GM12878 (cell line): Measurements from ENCODE around the gene COPS6. TPM values are rescaled to one million over a fixed set of nuclear protein-coding genes. Genes with fewer than 3 reads are reported as not detected.

ENCODE experiments used
- ATAC-seq: fragments of 200-7000 bp; cut with Tn5 transposase; 3 replicates; pipeline ENCODE4 v1.9.1; 2020; ENCODE audit warnings: mild to moderate bottlenecking, moderate library complexity
- BruUV-seq: library from RNA; stranded (reverse); fragments of 400-500 nt; replicated peaks from 2 replicates; lab custom pipeline; 2021; lab: Mats Ljungman, UMichigan
- CTCF ChIA-PET: fragments of 300-600 bp; sonication (Branson Sonifier 250); formaldehyde crosslinking; extraction: SDS; loops from one replicate; lab custom pipeline; 2021; ENCODE audit warnings: inconsistent platforms; lab: Yijun Ruan, JAX
- POLR2A ChIA-PET: fragments of 350-600 bp; formaldehyde crosslinking; extraction: SDS; loops from one replicate; lab custom pipeline; 2021; ENCODE audit warnings: inconsistent platforms; lab: Charles Lee
- RAD21 ChIA-PET: fragments of 300-600 bp; sonication (Branson Sonifier 250); formaldehyde crosslinking; loops from one replicate; lab custom pipeline; 2023; ENCODE audit warnings: antibody characterized with exemption; ENCODE audit not compliant: unreplicated experiment; lab: Charles Lee
- SMC1A ChIA-PET: fragments of 300-600 bp; sonication (Branson Sonifier 250); formaldehyde crosslinking; loops from one replicate; lab custom pipeline; 2023; ENCODE audit not compliant: unreplicated experiment, uncharacterized antibody; lab: Charles Lee
- DNase-seq: peaks from one replicate; pipeline ENCODE4 v3.0.0-alpha.2; 2011; ENCODE audit warnings: low read depth, low spot score
- FAIRE-seq: peaks from 3 replicates; lab custom pipeline; 2011; peaks lifted over from hg19 to GRCh38; lab: Jason Lieb, UNC
- H2AFZ ChIP-seq: 2 replicates; pipeline ENCODE4 v1.6.0; 2011; ENCODE audit warnings: low read depth, low read length, control low read depth; ENCODE audit not compliant: control insufficient read depth
- H3K27ac ChIP-seq: 2 replicates; pipeline ENCODE4 v1.5.1; 2011; ENCODE audit warnings: control low read depth; ENCODE audit not compliant: control insufficient read depth, insufficient read depth
- H3K27me3 ChIP-seq, 2 experiments: replicated peaks in 1 of 2; 2 replicates each; pipeline versions ENCODE4 v1.6.0 to v1.6.1; 2011; ENCODE audit warnings: low read length in 1 of 2; ENCODE audit not compliant: control insufficient read depth in 2 of 2, insufficient read depth in 2 of 2
- H3K36me3 ChIP-seq, 2 experiments: 2 replicates each; pipeline ENCODE4 v1.5.1; 2011; ENCODE audit warnings: low read length in 1 of 2; ENCODE audit not compliant: control insufficient read depth in 2 of 2, insufficient read depth in 2 of 2
- H3K4me1 ChIP-seq: 2 replicates; pipeline ENCODE4 v1.6.1; 2011; ENCODE audit warnings: mild to moderate bottlenecking, low read length, moderate library complexity, mixed read lengths; ENCODE audit not compliant: control insufficient read depth, insufficient read depth
- H3K4me2 ChIP-seq: 2 replicates; pipeline ENCODE4 v1.6.0; 2011; ENCODE audit warnings: control low read depth; ENCODE audit not compliant: control insufficient read depth, insufficient read depth
- H3K4me3 ChIP-seq: fragments of 200-600 bp; sonication (generic); 2 replicates; pipeline ENCODE4 v1.5.1; 2016
- H3K79me2 ChIP-seq: 2 replicates; pipeline ENCODE4 v1.6.0; 2011; ENCODE audit warnings: low read length; ENCODE audit not compliant: control insufficient read depth, insufficient read depth
- H3K9ac ChIP-seq: 2 replicates; pipeline ENCODE4 v1.8.0; 2011; ENCODE audit warnings: low read length, control low read depth, mixed read lengths; ENCODE audit not compliant: control insufficient read depth, insufficient read depth
- H3K9me3 ChIP-seq: replicated peaks from 3 replicates; pipeline ENCODE4 v1.5.1; 2011; ENCODE audit warnings: mild to moderate bottlenecking, low read length; ENCODE audit not compliant: control insufficient read depth, insufficient read depth
- H4K20me1 ChIP-seq: 2 replicates; pipeline ENCODE4 v1.6.0; 2011; ENCODE audit not compliant: control insufficient read depth, insufficient read depth
- BACH1 ChIP-seq: fragments of 450-650 bp; IDR thresholded peaks from 2 replicates; pipeline ENCODE4 v1.6.1; 2017; ENCODE audit warnings: mild to moderate bottlenecking, borderline replicate concordance
- BRCA1 ChIP-seq: IDR thresholded peaks from 2 replicates; pipeline ENCODE4 v1.6.1; 2011; ENCODE audit warnings: low read depth, low read length, improper control_type of control experiment
- CEBPB ChIP-seq, 2 experiments: fragments of 150-350 bp in 1 of 2; IDR thresholded peaks; 2 replicates each; pipeline ENCODE4 v1.6.1; 2012 to 2014; ENCODE audit warnings: low read depth in 2 of 2, low read length in 2 of 2, borderline replicate concordance in 1 of 2, inconsistent platforms in 1 of 2
- CHD4 ChIP-seq: fragments of 200-600 bp; sonication (generic); IDR thresholded peaks from 2 replicates; pipeline ENCODE4 v1.6.1; 2016; ENCODE audit warnings: mild to moderate bottlenecking
- CREM ChIP-seq: IDR thresholded peaks from 2 replicates; pipeline ENCODE4 v1.6.1; 2014; ENCODE audit warnings: antibody characterized with exemption, low read depth
- ESRRA ChIP-seq: IDR thresholded peaks from 2 replicates; pipeline ENCODE4 v1.6.1; 2012; ENCODE audit warnings: mild to moderate bottlenecking, low read length, improper control_type of control experiment
- FOXM1 ChIP-seq: IDR thresholded peaks from 2 replicates; pipeline ENCODE4 v1.6.1; 2012; ENCODE audit warnings: low read depth, mild to moderate bottlenecking, inconsistent platforms, low read length, moderate library complexity
- GATAD2B ChIP-seq: fragments of 450-650 bp; conservative IDR thresholded peaks from 2 replicates; pipeline ENCODE4 v1.6.1; 2017; ENCODE audit warnings: low read depth, mild to moderate bottlenecking, moderate library complexity
- KLF5 ChIP-seq: fragments of 450-650 bp; IDR thresholded peaks from 2 replicates; pipeline ENCODE4 v1.6.1; 2014; ENCODE audit warnings: mild to moderate bottlenecking; ENCODE audit not compliant: partially characterized antibody
- MYB ChIP-seq: fragments of 150-350 bp; IDR thresholded peaks from 2 replicates; pipeline ENCODE4 v1.6.1; 2014; ENCODE audit warnings: mild to moderate bottlenecking, low read depth, low read length, borderline replicate concordance
- NBN ChIP-seq: fragments of 450-650 bp; IDR thresholded peaks from 2 replicates; pipeline ENCODE4 v1.6.1; 2016
- NFIC ChIP-seq: IDR thresholded peaks from 2 replicates; pipeline ENCODE4 v1.6.1; 2012; ENCODE audit warnings: low read depth, mild to moderate bottlenecking, inconsistent platforms, low read length, moderate library complexity
- NFXL1 ChIP-seq: fragments of 450-650 bp; IDR thresholded peaks from 2 replicates; pipeline ENCODE4 v1.6.1; 2017; ENCODE audit warnings: antibody characterized with exemption, mild to moderate bottlenecking, borderline replicate concordance
- PAX5 ChIP-seq: IDR thresholded peaks from 2 replicates; pipeline ENCODE4 v1.6.1; 2011; ENCODE audit warnings: low read depth, low read length, borderline replicate concordance
- SIN3A ChIP-seq: IDR thresholded peaks from 2 replicates; pipeline ENCODE4 v1.6.1; 2012; ENCODE audit warnings: low read depth, low read length, improper control_type of control experiment
- TCF12 ChIP-seq: IDR thresholded peaks from 2 replicates; pipeline ENCODE4 v1.6.1; 2011; ENCODE audit warnings: low read depth, mild to moderate bottlenecking, low read length
- WGBS: methylation state at CpG from one replicate; pipeline ENCODE4 v1.1.6; 2016; ENCODE audit warnings: low lambda C conversion rate; ENCODE audit not compliant: insufficient replicate concordance, insufficient coverage; ENCODE audit errors: missing lambda C conversion rate; 5-methylcytosine and 5-hydroxymethylcytosine counted together
- in situ Hi-C: fragments of 300-500 bp; cut with MboI; formaldehyde crosslinking; loops from 9 replicates; pipeline ENCODE4 v1.14.3; 2018; ENCODE audit warnings: mixed read lengths
- intact Hi-C: fragments of 100-400 bp; cut with micrococcal nuclease; formaldehyde crosslinking; loops from one replicate; pipeline ENCODE4 v1.14.2; 2022; ENCODE audit not compliant: unreplicated experiment
- polyA plus RNA-seq, 11 experiments: library from polyadenylated mRNA; depleted of rRNA in 4 of 11; unstranded in 6 of 11; stranded (reverse) in 5 of 11; fragments of >200 nt; fragmentation: Nextera tagmentation in 4 of 11; fragmentation: Illumina TruSeq in 1 of 11; extraction: Ambion mirVana in 4 of 11; extraction: Trizol in 1 of 11; gene quantifications; 1 replicate in 1 of 11; 2 replicates in 10 of 11; pipeline versions ENCODE4 v1.2.1 to v1.2.3, GENCODE V29; 2011 to 2016; ENCODE audit warnings: inconsistent platforms in 2 of 11, missing spikeins in 2 of 11, low read depth in 1 of 11
- total RNA-seq, 4 experiments: library from RNA; depleted of rRNA in 3 of 4; stranded (reverse); fragments of >200 nt in 3 of 4; fragmentation: Illumina TruSeq in 1 of 4; extraction: Trizol in 1 of 4; gene quantifications; 2 replicates each; pipeline versions ENCODE4 v1.2.1 to v1.2.3, GENCODE V29; 2013 to 2021
- TF ChIP-seq, protein P1 (sequence below): fragments of 450-650 bp; conservative IDR thresholded peaks from 2 replicates; pipeline ENCODE4 v1.6.1; 2017; ENCODE audit warnings: mild to moderate bottlenecking, moderate library complexity
- TF ChIP-seq, protein P2 (sequence below): fragments of 450-650 bp; IDR thresholded peaks from 2 replicates; pipeline ENCODE4 v1.6.1; 2018; ENCODE audit warnings: borderline replicate concordance, mild to moderate bottlenecking; ENCODE audit not compliant: partially characterized antibody
- TF ChIP-seq, protein P3 (sequence below): IDR thresholded peaks from 2 replicates; pipeline ENCODE4 v1.6.1; 2012; ENCODE audit warnings: low read depth, low read length, improper control_type of control experiment
- TF ChIP-seq, protein P4 (sequence below): fragments of 450-650 bp; IDR thresholded peaks from 2 replicates; pipeline ENCODE4 v1.6.1; 2017; ENCODE audit warnings: mild to moderate bottlenecking, low read depth, inconsistent platforms; ENCODE audit not compliant: poor library complexity, severe bottlenecking

The COPS6 gene
- total and polyA plus RNA-seq, 10 of the 15 experiments (the other 5 are each of a cell fraction or from before 2014, with no cell fraction given): 28.5 to 182 (median 81.5) TPM

DNA sequence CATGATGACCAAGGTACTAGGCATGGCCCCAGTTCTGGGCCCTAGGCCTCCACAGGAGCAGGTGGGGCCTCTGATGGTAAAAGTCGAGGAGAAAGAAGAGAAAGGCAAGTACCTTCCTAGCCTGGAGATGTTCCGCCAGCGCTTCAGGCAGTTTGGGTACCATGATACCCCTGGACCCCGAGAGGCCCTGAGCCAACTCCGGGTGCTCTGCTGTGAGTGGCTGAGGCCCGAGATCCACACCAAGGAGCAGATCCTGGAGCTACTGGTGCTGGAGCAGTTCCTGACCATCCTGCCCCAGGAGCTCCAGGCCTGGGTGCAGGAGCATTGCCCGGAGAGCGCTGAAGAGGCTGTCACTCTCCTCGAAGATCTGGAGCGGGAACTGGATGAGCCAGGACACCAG lies 31.8 kb upstream of the COPS6 start:
- no peak overlapping the region for H3K27ac ChIP-seq
- TF ChIP-seq, protein P1, sequence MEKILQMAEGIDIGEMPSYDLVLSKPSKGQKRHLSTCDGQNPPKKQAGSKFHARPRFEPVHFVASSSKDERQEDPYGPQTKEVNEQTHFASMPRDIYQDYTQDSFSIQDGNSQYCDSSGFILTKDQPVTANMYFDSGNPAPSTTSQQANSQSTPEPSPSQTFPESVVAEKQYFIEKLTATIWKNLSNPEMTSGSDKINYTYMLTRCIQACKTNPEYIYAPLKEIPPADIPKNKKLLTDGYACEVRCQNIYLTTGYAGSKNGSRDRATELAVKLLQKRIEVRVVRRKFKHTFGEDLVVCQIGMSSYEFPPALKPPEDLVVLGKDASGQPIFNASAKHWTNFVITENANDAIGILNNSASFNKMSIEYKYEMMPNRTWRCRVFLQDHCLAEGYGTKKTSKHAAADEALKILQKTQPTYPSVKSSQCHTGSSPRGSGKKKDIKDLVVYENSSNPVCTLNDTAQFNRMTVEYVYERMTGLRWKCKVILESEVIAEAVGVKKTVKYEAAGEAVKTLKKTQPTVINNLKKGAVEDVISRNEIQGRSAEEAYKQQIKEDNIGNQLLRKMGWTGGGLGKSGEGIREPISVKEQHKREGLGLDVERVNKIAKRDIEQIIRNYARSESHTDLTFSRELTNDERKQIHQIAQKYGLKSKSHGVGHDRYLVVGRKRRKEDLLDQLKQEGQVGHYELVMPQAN: no peak
- no peak for TF ChIP-seq BRCA1
- TF ChIP-seq, protein P2, sequence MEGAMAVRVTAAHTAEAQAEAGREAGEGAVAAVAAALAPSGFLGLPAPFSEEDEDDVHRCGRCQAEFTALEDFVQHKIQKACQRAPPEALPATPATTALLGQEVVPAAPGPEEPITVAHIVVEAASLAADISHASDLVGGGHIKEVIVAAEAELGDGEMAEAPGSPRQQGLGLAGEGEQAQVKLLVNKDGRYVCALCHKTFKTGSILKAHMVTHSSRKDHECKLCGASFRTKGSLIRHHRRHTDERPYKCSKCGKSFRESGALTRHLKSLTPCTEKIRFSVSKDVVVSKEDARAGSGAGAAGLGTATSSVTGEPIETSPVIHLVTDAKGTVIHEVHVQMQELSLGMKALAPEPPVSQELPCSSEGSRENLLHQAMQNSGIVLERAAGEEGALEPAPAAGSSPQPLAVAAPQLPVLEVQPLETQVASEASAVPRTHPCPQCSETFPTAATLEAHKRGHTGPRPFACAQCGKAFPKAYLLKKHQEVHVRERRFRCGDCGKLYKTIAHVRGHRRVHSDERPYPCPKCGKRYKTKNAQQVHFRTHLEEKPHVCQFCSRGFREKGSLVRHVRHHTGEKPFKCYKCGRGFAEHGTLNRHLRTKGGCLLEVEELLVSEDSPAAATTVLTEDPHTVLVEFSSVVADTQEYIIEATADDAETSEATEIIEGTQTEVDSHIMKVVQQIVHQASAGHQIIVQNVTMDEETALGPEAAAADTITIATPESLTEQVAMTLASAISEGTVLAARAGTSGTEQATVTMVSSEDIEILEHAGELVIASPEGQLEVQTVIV: no peak
- TF ChIP-seq, protein P3, sequence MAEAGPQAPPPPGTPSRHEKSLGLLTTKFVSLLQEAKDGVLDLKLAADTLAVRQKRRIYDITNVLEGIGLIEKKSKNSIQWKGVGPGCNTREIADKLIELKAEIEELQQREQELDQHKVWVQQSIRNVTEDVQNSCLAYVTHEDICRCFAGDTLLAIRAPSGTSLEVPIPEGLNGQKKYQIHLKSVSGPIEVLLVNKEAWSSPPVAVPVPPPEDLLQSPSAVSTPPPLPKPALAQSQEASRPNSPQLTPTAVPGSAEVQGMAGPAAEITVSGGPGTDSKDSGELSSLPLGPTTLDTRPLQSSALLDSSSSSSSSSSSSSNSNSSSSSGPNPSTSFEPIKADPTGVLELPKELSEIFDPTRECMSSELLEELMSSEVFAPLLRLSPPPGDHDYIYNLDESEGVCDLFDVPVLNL: no peak
- no peak for TF ChIP-seq NFIC
- TF ChIP-seq MYB: no peak
- no peak for TF ChIP-seq PAX5
- no peak for TF ChIP-seq CEBPB (IDR thresholded peaks at IDR 0.05; ENCODE audit: borderline replicate concordance in 1 of 2, low read depth in 2 of 2, low read length in 2 of 2)
- no peak for TF ChIP-seq FOXM1
- no peak for TF ChIP-seq KLF5
- TF ChIP-seq CREM: no peak
- no peak for TF ChIP-seq TCF12
- no peak for TF ChIP-seq CHD4
- TF ChIP-seq SIN3A: no peak
- no peak for TF ChIP-seq NBN
- TF ChIP-seq BACH1: no peak
- no peak for TF ChIP-seq ESRRA
- TF ChIP-seq GATAD2B: no peak
- no peak for TF ChIP-seq NFXL1
- TF ChIP-seq, protein P4, sequence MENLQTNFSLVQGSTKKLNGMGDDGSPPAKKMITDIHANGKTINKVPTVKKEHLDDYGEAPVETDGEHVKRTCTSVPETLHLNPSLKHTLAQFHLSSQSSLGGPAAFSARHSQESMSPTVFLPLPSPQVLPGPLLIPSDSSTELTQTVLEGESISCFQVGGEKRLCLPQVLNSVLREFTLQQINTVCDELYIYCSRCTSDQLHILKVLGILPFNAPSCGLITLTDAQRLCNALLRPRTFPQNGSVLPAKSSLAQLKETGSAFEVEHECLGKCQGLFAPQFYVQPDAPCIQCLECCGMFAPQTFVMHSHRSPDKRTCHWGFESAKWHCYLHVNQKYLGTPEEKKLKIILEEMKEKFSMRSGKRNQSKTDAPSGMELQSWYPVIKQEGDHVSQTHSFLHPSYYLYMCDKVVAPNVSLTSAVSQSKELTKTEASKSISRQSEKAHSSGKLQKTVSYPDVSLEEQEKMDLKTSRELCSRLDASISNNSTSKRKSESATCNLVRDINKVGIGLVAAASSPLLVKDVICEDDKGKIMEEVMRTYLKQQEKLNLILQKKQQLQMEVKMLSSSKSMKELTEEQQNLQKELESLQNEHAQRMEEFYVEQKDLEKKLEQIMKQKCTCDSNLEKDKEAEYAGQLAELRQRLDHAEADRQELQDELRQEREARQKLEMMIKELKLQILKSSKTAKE: no peak
- BruUV-seq: no TSS peak
- no peaks in the 10 kb centered on the region for H3K9me3 ChIP-seq
- H3K4me1 ChIP-seq: no peaks in the 10 kb centered on the region
- no peaks in the 10 kb centered on the region for H3K79me2 ChIP-seq
- WGBS: 88% methylated on average over 10 of the region's 10 CpGs
- ChIA-PET SMC1A (no interaction called here), POLR2A (no interaction called here), CTCF (no interaction called here), RAD21 (no interaction called here)
- peaks cover 1 to 6% of the 10 kb centered on the region in 2 experiments; a peak in 2 of 4 replicates for H3K36me3 ChIP-seq
- no peak overlapping the region for H2AFZ ChIP-seq
- no peak overlapping the region for H3K4me2 ChIP-seq
- H3K4me3 ChIP-seq: no peak overlapping the region
- intact Hi-C loops: no loop called here
- no peak for ATAC-seq
- no peak overlapping the region for H3K9ac ChIP-seq
- no peaks in the 10 kb centered on the region for H4K20me1 ChIP-seq
- H3K27me3 ChIP-seq: no peaks in the 10 kb centered on the region
- FAIRE-seq: no peak
- DNase-seq: no peak
- in situ Hi-C loops: no loop called here
